HL-60 (cell line): ENCODE results near the gene DDX21.

Experiments used
- DNase-seq, 2 experiments: peaks; one replicate each; pipeline ENCODE4 v3.0.0-alpha.2; 2010 to 2020; ENCODE audit warnings: low read depth in 1 of 2, low spot score in 1 of 2
- H3K27ac ChIP-seq: fragments of 250-450 bp; sonication (Bioruptor Pico); replicated peaks from 2 replicates; pipeline ENCODE4 v1.5.1; 2020; ENCODE audit warnings: mild to moderate bottlenecking, moderate library complexity
- H3K27me3 ChIP-seq: fragments of 250-450 bp; sonication (Bioruptor Pico); 2 replicates; pipeline ENCODE4 v1.5.1; 2021; ENCODE audit warnings: mild to moderate bottlenecking, moderate library complexity; ENCODE audit not compliant: insufficient read depth, poor library complexity, severe bottlenecking
- H3K4me3 ChIP-seq: replicated peaks from 2 replicates; pipeline ENCODE4 v1.5.1; 2011; ENCODE audit warnings: mild to moderate bottlenecking, control low read depth, low read length; ENCODE audit not compliant: insufficient read depth
- GABPA ChIP-seq: IDR thresholded peaks from 2 replicates; pipeline ENCODE4 v1.6.1; 2012; ENCODE audit warnings: low read depth
- POLR2AphosphoS5 ChIP-seq: IDR thresholded peaks from 2 replicates; pipeline ENCODE4 v1.6.1; 2012; ENCODE audit warnings: low read depth
- SPI1 ChIP-seq: IDR thresholded peaks from 2 replicates; pipeline ENCODE4 v1.6.1; 2012; ENCODE audit warnings: low read depth, mild to moderate bottlenecking, borderline replicate concordance
- TF ChIP-seq, protein P1 (sequence below): IDR thresholded peaks from 2 replicates; pipeline ENCODE4 v1.6.1; 2012; ENCODE audit warnings: low read depth; ENCODE audit not compliant: insufficient replicate concordance
- TF ChIP-seq, protein P2 (sequence below): IDR thresholded peaks from one replicate; pipeline ENCODE4 v1.5.1; 2011; ENCODE audit warnings: low read length, control low read depth, inconsistent platforms; ENCODE audit not compliant: insufficient read depth

DDX21 gene

DNA sequence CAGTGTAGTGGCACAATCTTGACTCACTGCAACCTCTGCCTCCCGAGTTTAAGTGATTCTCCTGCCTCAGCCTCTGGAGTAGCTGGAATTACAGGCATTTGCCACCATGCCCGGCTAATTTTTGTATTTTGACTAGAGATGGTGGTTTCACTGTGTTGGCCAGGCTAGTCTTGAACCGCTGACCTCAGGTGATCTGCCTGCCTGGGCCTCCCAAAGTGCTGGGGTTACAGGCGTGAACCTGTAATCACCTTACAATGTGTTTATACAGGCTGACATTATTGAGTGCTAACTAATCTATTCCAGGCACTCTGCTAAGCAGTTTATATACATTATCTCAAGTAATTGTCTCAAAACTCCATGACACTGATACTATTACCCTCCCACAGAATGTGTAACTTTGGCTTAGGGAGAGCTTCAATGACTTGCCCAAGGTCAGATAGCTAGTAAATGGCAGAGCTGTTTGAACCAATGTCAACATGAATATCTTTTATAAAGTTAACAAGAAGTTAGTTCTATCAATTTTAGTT is 69.5 kb downstream of the DDX21 start:
- no peak for DNase-seq
- no peak overlapping the region for H3K4me3 ChIP-seq
- H3K27ac ChIP-seq, result no peak overlapping the region
- TF ChIP-seq POLR2AphosphoS5 (no peak), SPI1 (no peak), GABPA (no peak)
- TF ChIP-seq, protein P1, sequence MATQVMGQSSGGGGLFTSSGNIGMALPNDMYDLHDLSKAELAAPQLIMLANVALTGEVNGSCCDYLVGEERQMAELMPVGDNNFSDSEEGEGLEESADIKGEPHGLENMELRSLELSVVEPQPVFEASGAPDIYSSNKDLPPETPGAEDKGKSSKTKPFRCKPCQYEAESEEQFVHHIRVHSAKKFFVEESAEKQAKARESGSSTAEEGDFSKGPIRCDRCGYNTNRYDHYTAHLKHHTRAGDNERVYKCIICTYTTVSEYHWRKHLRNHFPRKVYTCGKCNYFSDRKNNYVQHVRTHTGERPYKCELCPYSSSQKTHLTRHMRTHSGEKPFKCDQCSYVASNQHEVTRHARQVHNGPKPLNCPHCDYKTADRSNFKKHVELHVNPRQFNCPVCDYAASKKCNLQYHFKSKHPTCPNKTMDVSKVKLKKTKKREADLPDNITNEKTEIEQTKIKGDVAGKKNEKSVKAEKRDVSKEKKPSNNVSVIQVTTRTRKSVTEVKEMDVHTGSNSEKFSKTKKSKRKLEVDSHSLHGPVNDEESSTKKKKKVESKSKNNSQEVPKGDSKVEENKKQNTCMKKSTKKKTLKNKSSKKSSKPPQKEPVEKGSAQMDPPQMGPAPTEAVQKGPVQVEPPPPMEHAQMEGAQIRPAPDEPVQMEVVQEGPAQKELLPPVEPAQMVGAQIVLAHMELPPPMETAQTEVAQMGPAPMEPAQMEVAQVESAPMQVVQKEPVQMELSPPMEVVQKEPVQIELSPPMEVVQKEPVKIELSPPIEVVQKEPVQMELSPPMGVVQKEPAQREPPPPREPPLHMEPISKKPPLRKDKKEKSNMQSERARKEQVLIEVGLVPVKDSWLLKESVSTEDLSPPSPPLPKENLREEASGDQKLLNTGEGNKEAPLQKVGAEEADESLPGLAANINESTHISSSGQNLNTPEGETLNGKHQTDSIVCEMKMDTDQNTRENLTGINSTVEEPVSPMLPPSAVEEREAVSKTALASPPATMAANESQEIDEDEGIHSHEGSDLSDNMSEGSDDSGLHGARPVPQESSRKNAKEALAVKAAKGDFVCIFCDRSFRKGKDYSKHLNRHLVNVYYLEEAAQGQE, result no peak
- TF ChIP-seq, protein P2, sequence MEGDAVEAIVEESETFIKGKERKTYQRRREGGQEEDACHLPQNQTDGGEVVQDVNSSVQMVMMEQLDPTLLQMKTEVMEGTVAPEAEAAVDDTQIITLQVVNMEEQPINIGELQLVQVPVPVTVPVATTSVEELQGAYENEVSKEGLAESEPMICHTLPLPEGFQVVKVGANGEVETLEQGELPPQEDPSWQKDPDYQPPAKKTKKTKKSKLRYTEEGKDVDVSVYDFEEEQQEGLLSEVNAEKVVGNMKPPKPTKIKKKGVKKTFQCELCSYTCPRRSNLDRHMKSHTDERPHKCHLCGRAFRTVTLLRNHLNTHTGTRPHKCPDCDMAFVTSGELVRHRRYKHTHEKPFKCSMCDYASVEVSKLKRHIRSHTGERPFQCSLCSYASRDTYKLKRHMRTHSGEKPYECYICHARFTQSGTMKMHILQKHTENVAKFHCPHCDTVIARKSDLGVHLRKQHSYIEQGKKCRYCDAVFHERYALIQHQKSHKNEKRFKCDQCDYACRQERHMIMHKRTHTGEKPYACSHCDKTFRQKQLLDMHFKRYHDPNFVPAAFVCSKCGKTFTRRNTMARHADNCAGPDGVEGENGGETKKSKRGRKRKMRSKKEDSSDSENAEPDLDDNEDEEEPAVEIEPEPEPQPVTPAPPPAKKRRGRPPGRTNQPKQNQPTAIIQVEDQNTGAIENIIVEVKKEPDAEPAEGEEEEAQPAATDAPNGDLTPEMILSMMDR, result no peak
- no peaks in the 10 kb centered on the region for H3K27me3 ChIP-seq

DNA sequence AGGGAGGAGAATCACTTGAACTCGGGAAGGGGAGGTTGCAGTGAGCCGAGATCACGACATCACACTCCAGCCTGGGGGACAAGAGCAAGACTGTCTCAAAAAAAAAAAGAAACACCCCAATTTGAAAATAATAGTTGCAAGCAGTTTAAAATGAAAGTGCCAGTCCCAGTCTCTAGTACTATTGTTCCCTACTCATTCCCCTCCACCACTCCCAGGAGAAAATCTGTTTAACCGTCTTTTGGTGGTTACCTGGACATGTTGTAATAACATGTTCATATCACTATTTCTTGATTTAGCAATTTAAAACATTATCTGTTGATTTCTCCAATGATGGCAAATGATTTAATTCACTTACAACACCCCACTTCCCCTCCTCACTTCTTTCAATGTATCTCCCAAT is 77.3 kb downstream of the DDX21 start:
- Histone ChIP-seq H3K4me3 (no peak overlapping the region), H3K27me3 (no peaks in the 10 kb centered on the region), H3K27ac (peak overlapping the region; percentile 25; the same call in 1 of the 2 replicates)
- DNase-seq, result peak in 1 of 2 experiments; percentile 39
- TF ChIP-seq SPI1, result 0 out of 2 replicates have a peak, but pooled peaks have one; percentile 44
- TF ChIP-seq, protein P1, result no peak
